Caco-2 (cell line): Measurements from ENCODE around the gene CLEC5A. TPM values are rescaled to one million over a fixed set of nuclear protein-coding genes. Genes with fewer than 3 reads are reported as not detected.

Experiments used
- BruUV-seq: library from RNA; stranded (reverse); fragments of 400-500 nt; replicated peaks from 2 replicates; lab custom pipeline; 2021; lab: Mats Ljungman, UMichigan
- CTCF ChIA-PET: fragments of 300-600 bp; sonication (Branson Sonifier 250); formaldehyde crosslinking; loops from one replicate; lab custom pipeline; 2022; ENCODE audit warnings: antibody characterized with exemption; lab: Charles Lee
- POLR2A ChIA-PET: fragments of 300-600 bp; sonication (Branson Sonifier 250); formaldehyde crosslinking; loops from one replicate; lab custom pipeline; 2022; ENCODE audit warnings: antibody characterized with exemption; lab: Charles Lee
- DNase-seq, 2 experiments: peaks; one replicate each; pipeline versions ENCODE4 v3.0.0 to v3.0.0-alpha.2; 2020 to 2022
- H3K27me3 ChIP-seq: replicated peaks from 2 replicates; pipeline ENCODE4 v1.6.0; 2011; ENCODE audit warnings: low read length; ENCODE audit not compliant: control insufficient read depth, insufficient read depth
- H3K36me3 ChIP-seq: 2 replicates; pipeline ENCODE4 v1.5.1; 2011; ENCODE audit warnings: low read length; ENCODE audit not compliant: control insufficient read depth, insufficient read depth
- H3K4me1 ChIP-seq: fragments of 250-450 bp; sonication (Bioruptor Pico); 2 replicates; pipeline ENCODE4 v1.5.1; 2020; ENCODE audit warnings: mild to moderate bottlenecking
- H3K4me3 ChIP-seq: 2 replicates; pipeline ENCODE4 v1.5.1; 2011; ENCODE audit warnings: low read depth, mild to moderate bottlenecking, control low read depth, low read length
- H3K9me3 ChIP-seq: fragments of 250-450 bp; sonication (Bioruptor Pico); 2 replicates; pipeline ENCODE4 v1.5.1; 2020; ENCODE audit warnings: mild to moderate bottlenecking, moderate library complexity
- H3K27ac Mint-ChIP-seq: one replicate; pipeline ENCODE4 v1.8.0; 2022; ENCODE audit warnings: mixed read lengths; ENCODE audit not compliant: unreplicated experiment
- H3K27me3 Mint-ChIP-seq: one replicate; pipeline ENCODE4 v1.8.0; 2022; ENCODE audit warnings: mixed read lengths; ENCODE audit not compliant: insufficient read depth, unreplicated experiment
- H3K36me3 Mint-ChIP-seq: one replicate; pipeline ENCODE4 v1.8.0; 2022; ENCODE audit warnings: mild to moderate bottlenecking, mixed read lengths; ENCODE audit not compliant: insufficient read depth, unreplicated experiment
- H3K4me1 Mint-ChIP-seq: one replicate; pipeline ENCODE4 v1.8.0; 2022; ENCODE audit warnings: low read depth, mixed read lengths; ENCODE audit not compliant: unreplicated experiment
- H3K4me3 Mint-ChIP-seq: one replicate; pipeline ENCODE4 v1.8.0; 2022; ENCODE audit warnings: mild to moderate bottlenecking, moderate library complexity, mixed read lengths; ENCODE audit not compliant: unreplicated experiment
- H3K9me3 Mint-ChIP-seq: one replicate; pipeline ENCODE4 v1.8.0; 2022; ENCODE audit warnings: mixed read lengths; ENCODE audit not compliant: unreplicated experiment
- CTCF ChIP-seq, 2 experiments: fragments of 200-600 bp in 1 of 2; IDR thresholded peaks; 1 replicate in 1 of 2; 2 replicates in 1 of 2; pipeline versions ENCODE4 v1.5.1 to v1.8.0; 2011 to 2022; ENCODE audit warnings: antibody characterized with exemption in 1 of 2, control low read depth in 1 of 2, inconsistent platforms in 1 of 2, low read depth in 1 of 2, low read length in 1 of 2, mild to moderate bottlenecking in 1 of 2, moderate library complexity in 1 of 2; ENCODE audit not compliant: insufficient read depth in 1 of 2, severe bottlenecking in 1 of 2, unreplicated experiment in 1 of 2
- intact Hi-C: fragments of 100-400 bp; cut with micrococcal nuclease; formaldehyde crosslinking; loops from one replicate; pipeline ENCODE4 v1.10.0; 2022; ENCODE audit not compliant: unreplicated experiment
- total RNA-seq: library from RNA; stranded (reverse); gene quantifications from 2 replicates; pipeline ENCODE4 v1.2.3, GENCODE V29; 2022

CLEC5A gene
- total RNA-seq, 1 experiment from 2014 or later = not detected

DNA sequence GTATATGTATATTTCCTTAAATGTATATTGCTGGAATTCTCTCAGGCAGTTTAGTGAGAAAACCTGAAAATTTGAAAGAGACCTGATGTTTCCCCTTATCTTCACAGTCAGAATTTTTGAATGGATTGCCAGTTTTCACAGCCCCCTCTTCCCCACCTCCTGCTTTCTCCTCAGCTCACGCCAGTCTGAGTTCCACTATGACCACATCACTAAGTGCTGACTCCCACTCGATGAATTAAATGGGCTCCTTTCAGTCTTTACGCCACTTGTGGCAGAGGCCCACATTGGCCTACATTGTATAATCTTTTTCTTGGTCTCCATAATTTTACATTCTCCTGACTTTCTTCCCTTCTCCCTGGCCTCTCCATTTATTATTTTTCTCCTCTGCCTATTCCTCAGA, 3.1 kb upstream of the CLEC5A start:
- no peak for DNase-seq
- CTCF ChIA-PET = no interaction called here
- no peak for TF ChIP-seq CTCF (IDR thresholded peaks at IDR 0.05; ENCODE audit: insufficient read depth in 1 of 2, low read depth in 1 of 2, low read length in 1 of 2, severe bottlenecking in 1 of 2, unreplicated experiment in 1 of 2)
- no TSS peak for BruUV-seq
- intact Hi-C loops = no loop called here
- Mint-ChIP-seq H3K4me1 (no peaks in the 10 kb centered on the region), H3K36me3 (no peaks in the 10 kb centered on the region), H3K27me3 (peaks cover 8% of the 10 kb centered on the region), H3K4me3 (no peak overlapping the region), H3K9me3 (no peaks in the 10 kb centered on the region), H3K27ac (no peak overlapping the region)
- H3K4me1 ChIP-seq = no peaks in the 10 kb centered on the region
- no peaks in the 10 kb centered on the region for H3K27me3 ChIP-seq
- H3K4me3 ChIP-seq = no peak overlapping the region
- H3K9me3 ChIP-seq = 0 out of 2 replicates have a peak, but pooled peaks cover 4% of the 10 kb centered on the region
- POLR2A ChIA-PET = no interaction called here
- H3K36me3 ChIP-seq = no peaks in the 10 kb centered on the region

- no peaks in the 10 kb centered on the region for H3K4me1 Mint-ChIP-seq
- no peaks in the 10 kb centered on the region for H3K9me3 Mint-ChIP-seq
- H3K4me3 Mint-ChIP-seq = no peak overlapping the region
- H3K27me3 ChIP-seq = no peaks in the 10 kb centered on the region
- ChIA-PET CTCF (no interaction called here), POLR2A (no interaction called here)
- no peaks in the 10 kb centered on the region for H3K36me3 Mint-ChIP-seq
- 0 out of 2 replicates have a peak, but pooled peaks cover 4% of the 10 kb centered on the region for H3K9me3 ChIP-seq
- no peaks in the 10 kb centered on the region for H3K36me3 ChIP-seq
- intact Hi-C loops = no loop called here
- no TSS peak for BruUV-seq
- DNase-seq = no peak
- TF ChIP-seq CTCF (IDR thresholded peaks at IDR 0.05; ENCODE audit: insufficient read depth in 1 of 2, low read depth in 1 of 2, low read length in 1 of 2, severe bottlenecking in 1 of 2, unreplicated experiment in 1 of 2) = no peak
- no peaks in the 10 kb centered on the region for H3K4me1 ChIP-seq
- no peak overlapping the region for H3K4me3 ChIP-seq
- H3K27ac Mint-ChIP-seq = no peak overlapping the region
- peaks cover 8% of the 10 kb centered on the region for H3K27me3 Mint-ChIP-seq
Measured at GRCh38 chr7:141949451-141949850, 2.7 kb upstream of the CLEC5A start.

DNA sequence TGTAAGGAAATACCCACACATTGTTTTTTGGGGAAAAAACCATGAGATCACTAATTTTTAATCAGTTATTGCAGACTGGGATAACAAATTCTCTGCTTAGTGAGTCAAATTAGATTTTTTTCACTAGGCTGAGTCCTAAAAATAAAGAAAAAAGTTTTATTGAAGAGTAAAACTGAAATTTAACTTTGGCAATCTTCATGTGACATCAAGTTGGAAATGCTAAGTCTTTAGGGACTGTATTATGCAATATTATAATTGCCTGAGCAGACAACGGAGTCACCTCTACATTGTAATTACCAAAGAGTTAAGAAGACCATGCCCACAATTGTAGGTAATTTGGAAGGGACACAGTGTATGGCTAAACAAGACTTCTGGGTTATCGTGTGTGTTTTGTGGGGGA, 2.2 kb upstream of the CLEC5A start:
- ChIA-PET POLR2A (no interaction called here), CTCF (no interaction called here)
- BruUV-seq = no TSS peak
- Mint-ChIP-seq H3K9me3 (no peaks in the 10 kb centered on the region), H3K27me3 (peaks cover 8% of the 10 kb centered on the region), H3K4me3 (no peak overlapping the region), H3K27ac (no peak overlapping the region), H3K36me3 (no peaks in the 10 kb centered on the region), H3K4me1 (no peaks in the 10 kb centered on the region)
- H3K4me1 ChIP-seq = no peaks in the 10 kb centered on the region
- no peak overlapping the region for H3K4me3 ChIP-seq
- H3K27me3 ChIP-seq = no peaks in the 10 kb centered on the region
- intact Hi-C loops = no loop called here
- H3K36me3 ChIP-seq = no peaks in the 10 kb centered on the region
- TF ChIP-seq CTCF (IDR thresholded peaks at IDR 0.05; ENCODE audit: insufficient read depth in 1 of 2, low read depth in 1 of 2, low read length in 1 of 2, severe bottlenecking in 1 of 2, unreplicated experiment in 1 of 2) = no peak
- 0 out of 2 replicates have a peak, but pooled peaks cover 4% of the 10 kb centered on the region for H3K9me3 ChIP-seq
- DNase-seq = no peak
